Activated CD4-positive, alpha-beta memory T cell treated with anti-CD3 and anti-CD28 coated beads for 36 hours (primary cell): ENCODE data around the gene HSF2BP. TPM values are rescaled to one million over a fixed set of nuclear protein-coding genes. Genes with fewer than 3 reads are reported as not detected.
"Not testable (repeated sequence)": the region's sequence is repeated elsewhere in the genome, so short reads cannot be mapped to it uniquely, and the experiment has no call there.

ENCODE experiments used
- CTCF ChIA-PET: fragments of 350-600 bp; sonication (Branson Sonifier 250); formaldehyde crosslinking; loops from one replicate; lab custom pipeline; 2021; ENCODE audit warnings: antibody characterized with exemption, inconsistent platforms; lab: Charles Lee
- POLR2A ChIA-PET: fragments of 350-600 bp; sonication (Branson Sonifier 250); formaldehyde crosslinking; loops from one replicate; lab custom pipeline; 2021; ENCODE audit warnings: antibody characterized with exemption; lab: Charles Lee
- DNase-seq: peaks from one replicate; pipeline ENCODE4 v3.0.0-alpha.2; 2020
- H3K27ac Mint-ChIP-seq: one replicate; pipeline ENCODE4 v1.8.0; 2021; ENCODE audit warnings: mixed read lengths
- H3K27me3 Mint-ChIP-seq: one replicate; pipeline ENCODE4 v1.8.0; 2021; ENCODE audit warnings: mixed read lengths
- H3K36me3 Mint-ChIP-seq: one replicate; pipeline ENCODE4 v1.8.0; 2021; ENCODE audit warnings: mixed read lengths
- H3K4me1 Mint-ChIP-seq: one replicate; pipeline ENCODE4 v1.8.0; 2021; ENCODE audit warnings: low read depth, mixed read lengths
- H3K4me3 Mint-ChIP-seq: one replicate; pipeline ENCODE4 v1.8.0; 2021; ENCODE audit warnings: mild to moderate bottlenecking, mixed read lengths
- H3K9me3 Mint-ChIP-seq: one replicate; pipeline ENCODE4 v1.8.0; 2021; ENCODE audit warnings: mixed read lengths
- intact Hi-C: fragments of 100-400 bp; cut with micrococcal nuclease; formaldehyde crosslinking; loops from one replicate; pipeline ENCODE4 v1.15.1; 2023
- microRNA-seq: library from miRNA; unstranded; fragments of <30 nt; microRNA quantifications from one replicate; pipeline ENCODE4 v1.2.0, GENCODE V29; 2022; ENCODE audit warnings: borderline number of aligned reads, borderline microRNAs expressed, borderline replicate concordance
- total RNA-seq, 2 experiments: library from RNA; stranded (reverse); gene quantifications; one replicate each; pipeline ENCODE4 v1.2.3, GENCODE V29; 2021

HSF2BP gene
- total RNA-seq, 2 experiments from 2014 or later = 0.50 to 0.73 TPM

DNA sequence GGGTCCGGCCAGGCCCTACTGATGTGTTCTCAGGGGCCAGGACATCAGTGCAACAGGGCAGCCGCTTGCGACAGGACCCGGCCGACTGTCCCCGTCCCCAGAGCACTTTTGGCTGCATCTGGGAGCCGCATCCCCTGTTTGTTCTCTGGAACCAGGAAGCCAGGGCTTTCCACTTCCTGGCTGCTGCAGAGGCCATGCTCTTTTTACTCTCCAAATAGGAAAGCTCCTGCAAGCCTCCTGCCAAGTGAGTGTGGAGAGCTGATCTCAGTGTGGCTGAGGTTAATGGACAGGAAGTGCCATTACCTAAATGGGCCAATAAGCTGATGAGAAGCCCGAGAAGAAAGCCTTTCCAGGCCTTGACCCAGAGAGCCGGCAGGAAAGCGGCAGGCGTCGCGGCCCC is 180.1 kb downstream of the HSF2BP start:
- H3K36me3 Mint-ChIP-seq, H3K4me1 Mint-ChIP-seq, H3K4me3 Mint-ChIP-seq, POLR2A ChIA-PET, H3K27ac Mint-ChIP-seq, DNase-seq, CTCF ChIA-PET, intact Hi-C loops, H3K9me3 Mint-ChIP-seq, H3K27me3 Mint-ChIP-seq: not testable (repeated sequence)

Small RNA genes within 50 kb of the gene (microRNA-seq; reads per million reads assigned to microRNA genes)
- gene MIR6070 = not detected

Other genes starting within 250 kb of the HSF2BP start
- 1 to 10 TPM; 5.8 to 6.1 TPM for gene SIK1, start 232.4 kb downstream of the HSF2BP start, total RNA-seq
- 10 to 100 TPM; 66.7 to 69.9 TPM for gene RRP1B, start 72 bp upstream of the HSF2BP start, total RNA-seq
- 100 to 1,000 TPM; 126 to 131 TPM for gene PDXK, start 59.6 kb upstream of the HSF2BP start, total RNA-seq
- gene CSTB, start 116.8 kb upstream of the HSF2BP start, total RNA-seq = 10 to 100 TPM; 40.1 to 42.3 TPM
- gene RRP1, start 130.1 kb upstream of the HSF2BP start, total RNA-seq = 10 to 100 TPM; 42.7 to 47.8 TPM
- gene AGPAT3, start 205.7 kb upstream of the HSF2BP start, total RNA-seq = 10 to 100 TPM; 71.4 to 82.4 TPM